ENCODE measurements around the gene FARP1. TPM values are rescaled to one million over a fixed set of nuclear protein-coding genes. Genes with fewer than 3 reads are reported as not detected.

The FARP1 gene
- total and polyA plus RNA-seq, 10 of the 15 experiments (the other 5 are each of a cell fraction or from before 2014, with no cell fraction given) = 0.17 to 6.9 (median 0.68) TPM

DNA sequence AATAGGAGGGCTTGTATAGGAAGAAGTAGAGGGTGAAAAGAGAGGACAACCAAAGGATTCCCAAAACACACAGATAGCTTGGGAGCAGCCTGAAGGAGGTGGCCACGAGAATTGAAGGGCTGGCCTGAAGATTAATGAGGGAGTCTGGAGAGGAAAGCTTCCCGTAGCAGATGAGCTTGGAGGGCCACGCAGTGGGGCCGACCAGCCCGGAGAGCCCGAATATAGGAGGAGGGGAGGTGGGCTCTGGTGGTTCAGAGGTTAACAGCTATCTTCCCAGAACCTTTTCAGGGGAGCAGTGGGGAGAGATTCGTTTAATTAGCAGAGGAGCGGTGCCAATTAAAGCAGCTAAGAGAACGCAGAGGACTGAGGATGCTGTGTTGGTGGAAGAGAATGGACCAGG is 279.2 kb downstream of the FARP1 start:
- SMC1A ChIA-PET (ENCODE audit: uncharacterized antibody, unreplicated experiment) = interaction anchor here (0.5 to 1.3 kb wide), 6 partner anchors 22 to 443 kb away, joined by 3 to 5 read pairs (median 3); no protein-coding TSS in a partner anchor

More for the DNA sequence above, 279.2 kb downstream of the FARP1 start:
- no peaks in the 10 kb centered on the region for H3K4me1 ChIP-seq (ENCODE audit: control insufficient read depth, insufficient read depth, low read length)
- no peak for DNase-seq (ENCODE audit: low read depth, low spot score)
- no peak for FAIRE-seq
- no peaks in the 10 kb centered on the region for H3K36me3 ChIP-seq (ENCODE audit: control insufficient read depth in 2 of 2, insufficient read depth in 2 of 2, low read length in 1 of 2)
- no peak overlapping the region for H3K9ac ChIP-seq (ENCODE audit: control insufficient read depth, insufficient read depth, low read length)
- no peaks in the 10 kb centered on the region for H4K20me1 ChIP-seq (ENCODE audit: control insufficient read depth, insufficient read depth)
- no peak for TF ChIP-seq TCF3 (IDR thresholded peaks at IDR 0.05; ENCODE audit: borderline replicate concordance, insufficient read depth, low read depth, low read length)
- TF ChIP-seq KLF5 (IDR thresholded peaks at IDR 0.05; ENCODE audit: partially characterized antibody) = no peak
- no peak for TF ChIP-seq NR2C1 (IDR thresholded peaks at IDR 0.05)
- TF ChIP-seq, protein P1, sequence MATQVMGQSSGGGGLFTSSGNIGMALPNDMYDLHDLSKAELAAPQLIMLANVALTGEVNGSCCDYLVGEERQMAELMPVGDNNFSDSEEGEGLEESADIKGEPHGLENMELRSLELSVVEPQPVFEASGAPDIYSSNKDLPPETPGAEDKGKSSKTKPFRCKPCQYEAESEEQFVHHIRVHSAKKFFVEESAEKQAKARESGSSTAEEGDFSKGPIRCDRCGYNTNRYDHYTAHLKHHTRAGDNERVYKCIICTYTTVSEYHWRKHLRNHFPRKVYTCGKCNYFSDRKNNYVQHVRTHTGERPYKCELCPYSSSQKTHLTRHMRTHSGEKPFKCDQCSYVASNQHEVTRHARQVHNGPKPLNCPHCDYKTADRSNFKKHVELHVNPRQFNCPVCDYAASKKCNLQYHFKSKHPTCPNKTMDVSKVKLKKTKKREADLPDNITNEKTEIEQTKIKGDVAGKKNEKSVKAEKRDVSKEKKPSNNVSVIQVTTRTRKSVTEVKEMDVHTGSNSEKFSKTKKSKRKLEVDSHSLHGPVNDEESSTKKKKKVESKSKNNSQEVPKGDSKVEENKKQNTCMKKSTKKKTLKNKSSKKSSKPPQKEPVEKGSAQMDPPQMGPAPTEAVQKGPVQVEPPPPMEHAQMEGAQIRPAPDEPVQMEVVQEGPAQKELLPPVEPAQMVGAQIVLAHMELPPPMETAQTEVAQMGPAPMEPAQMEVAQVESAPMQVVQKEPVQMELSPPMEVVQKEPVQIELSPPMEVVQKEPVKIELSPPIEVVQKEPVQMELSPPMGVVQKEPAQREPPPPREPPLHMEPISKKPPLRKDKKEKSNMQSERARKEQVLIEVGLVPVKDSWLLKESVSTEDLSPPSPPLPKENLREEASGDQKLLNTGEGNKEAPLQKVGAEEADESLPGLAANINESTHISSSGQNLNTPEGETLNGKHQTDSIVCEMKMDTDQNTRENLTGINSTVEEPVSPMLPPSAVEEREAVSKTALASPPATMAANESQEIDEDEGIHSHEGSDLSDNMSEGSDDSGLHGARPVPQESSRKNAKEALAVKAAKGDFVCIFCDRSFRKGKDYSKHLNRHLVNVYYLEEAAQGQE (IDR thresholded peaks at IDR 0.05; ENCODE audit: low read depth, low read length) = no peak
- no peak for TF ChIP-seq BACH1 (IDR thresholded peaks at IDR 0.05; ENCODE audit: borderline replicate concordance)
- no peak for TF ChIP-seq CBX3 (IDR thresholded peaks at IDR 0.05; ENCODE audit: borderline replicate concordance, low read depth)
- no peak for TF ChIP-seq ZNF24 (IDR thresholded peaks at IDR 0.05)
- no peak overlapping the region for H3K27ac ChIP-seq (ENCODE audit: control insufficient read depth, insufficient read depth)
- in situ Hi-C loops (cut with MboI) (no loop called here), intact Hi-C loops (cut with micrococcal nuclease; ENCODE audit: unreplicated experiment) (no loop called here)
- H3K79me2 ChIP-seq (ENCODE audit: control insufficient read depth, insufficient read depth, low read length) = no peaks in the 10 kb centered on the region
- H2AFZ ChIP-seq (ENCODE audit: control insufficient read depth, low read depth, low read length) = no peak overlapping the region
- ChIA-PET POLR2A (no interaction called here), CTCF (no interaction called here), RAD21 (ENCODE audit: unreplicated experiment) (no interaction called here)
- H3K9me3 ChIP-seq (replicated peaks; ENCODE audit: control insufficient read depth, insufficient read depth, low read length) = no peaks in the 10 kb centered on the region
- ATAC-seq = no peak
- no peaks in the 10 kb centered on the region; a peak in 1 of 4 replicates for H3K27me3 ChIP-seq (replicated peaks in 1 of 2; ENCODE audit: control insufficient read depth in 2 of 2, insufficient read depth in 2 of 2, low read length in 1 of 2)
- no peak overlapping the region for H3K4me3 ChIP-seq
- no TSS peak for BruUV-seq (replicated peaks)
- 47% methylated on average over 9 of the region's 9 CpGs for WGBS (ENCODE audit: insufficient coverage, insufficient replicate concordance, low lambda C conversion rate, missing lambda C conversion rate)
- no peak overlapping the region for H3K4me2 ChIP-seq (ENCODE audit: control insufficient read depth, insufficient read depth)
